OCI-LY7 (cell line): ENCODE data around the gene IGSF23.

Experiments
- CTCF ChIP-seq: fragments of 200-600 bp; sonication (generic); conservative IDR thresholded peaks from 2 replicates; pipeline ENCODE4 v1.5.1; 2014; ENCODE audit warnings: mild to moderate bottlenecking, antibody characterized with exemption, low read length, moderate library complexity, mixed read lengths
- EZH2phosphoT487 ChIP-seq: fragments of 200-600 bp; sonication (generic); IDR thresholded peaks from 2 replicates; pipeline ENCODE4 v1.6.1; 2018; ENCODE audit warnings: low read depth, borderline replicate concordance, mild to moderate bottlenecking, mixed run types, antibody characterized with exemption, low read length, moderate library complexity, mixed read lengths

- no peak for TF ChIP-seq CTCF
- TF ChIP-seq EZH2phosphoT487: no peak
Measured at GRCh38 chr19:44672226-44672625, 58.9 kb downstream of the IGSF23 start.
